Omental fat pad (tissue), 4 donors: Measurements from ENCODE around the gene MYO16. TPM values are rescaled to one million over a fixed set of nuclear protein-coding genes. Genes with fewer than 3 reads are reported as not detected.

Experiments
- ATAC-seq: fragments of 150-250 bp; one replicate; pipeline ENCODE4 v1.9.1; 2016; ENCODE audit warnings: mild to moderate bottlenecking, moderate library complexity; ENCODE audit not compliant: low FRiP score
- DNase-seq: peaks from one replicate; pipeline ENCODE4 v3.0.0-alpha.2; 2019; ENCODE audit warnings: low spot score
- total RNA-seq, 4 donors: library from RNA; depleted of rRNA; stranded (reverse); fragments of >200 nt; gene quantifications; one replicate each; pipeline ENCODE4 v1.1.0, GENCODE V29; 2016
- TF ChIP-seq, protein P1 (sequence below), 3 donors: fragments of 450-650 bp; IDR thresholded peaks; one replicate each; pipeline ENCODE4 v1.5.1; 2016 to 2017; ENCODE audit warnings: antibody characterized with exemption in 3 of 3, mild to moderate bottlenecking in 3 of 3, moderate library complexity in 2 of 3

MYO16 gene
- total RNA-seq, 4 donors from 2014 or later: 0.48 to 1.9 (median 0.93) TPM; not detected in 1

DNA sequence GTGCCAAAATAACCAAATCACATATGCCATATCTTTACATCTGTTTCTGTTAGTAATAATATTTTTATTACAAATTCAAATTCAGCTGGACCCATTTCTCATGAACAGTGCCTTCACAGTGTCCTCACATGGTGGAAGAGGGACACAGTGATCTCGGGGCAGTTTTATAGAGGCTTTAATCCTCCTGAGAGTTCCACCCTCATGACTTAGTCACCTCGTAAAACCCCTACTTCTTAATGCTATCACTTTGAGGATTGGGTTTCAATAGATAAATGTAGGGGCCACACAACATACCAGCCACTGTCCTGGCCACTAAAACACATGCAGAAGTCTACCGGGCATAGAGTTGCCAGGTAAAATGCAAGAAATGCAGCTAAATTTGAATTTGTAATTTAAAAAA is 201.5 kb downstream of the MYO16 start:
- DNase-seq: no peak
- no peak for ATAC-seq
- TF ChIP-seq, protein P1, sequence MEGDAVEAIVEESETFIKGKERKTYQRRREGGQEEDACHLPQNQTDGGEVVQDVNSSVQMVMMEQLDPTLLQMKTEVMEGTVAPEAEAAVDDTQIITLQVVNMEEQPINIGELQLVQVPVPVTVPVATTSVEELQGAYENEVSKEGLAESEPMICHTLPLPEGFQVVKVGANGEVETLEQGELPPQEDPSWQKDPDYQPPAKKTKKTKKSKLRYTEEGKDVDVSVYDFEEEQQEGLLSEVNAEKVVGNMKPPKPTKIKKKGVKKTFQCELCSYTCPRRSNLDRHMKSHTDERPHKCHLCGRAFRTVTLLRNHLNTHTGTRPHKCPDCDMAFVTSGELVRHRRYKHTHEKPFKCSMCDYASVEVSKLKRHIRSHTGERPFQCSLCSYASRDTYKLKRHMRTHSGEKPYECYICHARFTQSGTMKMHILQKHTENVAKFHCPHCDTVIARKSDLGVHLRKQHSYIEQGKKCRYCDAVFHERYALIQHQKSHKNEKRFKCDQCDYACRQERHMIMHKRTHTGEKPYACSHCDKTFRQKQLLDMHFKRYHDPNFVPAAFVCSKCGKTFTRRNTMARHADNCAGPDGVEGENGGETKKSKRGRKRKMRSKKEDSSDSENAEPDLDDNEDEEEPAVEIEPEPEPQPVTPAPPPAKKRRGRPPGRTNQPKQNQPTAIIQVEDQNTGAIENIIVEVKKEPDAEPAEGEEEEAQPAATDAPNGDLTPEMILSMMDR (IDR thresholded peaks at IDR 0.05): no peak

DNA sequence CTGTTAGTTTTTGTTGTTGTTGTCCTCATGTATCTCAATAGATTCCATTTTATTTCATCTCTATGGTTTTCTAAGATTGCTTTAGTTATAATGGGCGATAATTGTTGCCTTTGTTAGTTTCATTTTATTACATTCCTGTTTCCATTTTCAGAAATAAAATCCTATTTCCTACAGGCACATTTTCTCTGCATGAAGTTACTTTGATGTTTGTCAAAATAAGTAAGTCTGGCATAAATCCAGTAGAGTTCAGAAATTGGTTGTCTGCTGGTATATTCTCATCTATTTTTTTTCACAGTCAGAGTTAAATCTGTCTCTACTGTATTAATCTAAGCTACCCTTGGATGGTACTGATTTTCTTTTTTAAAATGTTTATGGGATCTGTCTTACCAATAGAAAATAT is 204.1 kb downstream of the MYO16 start:
- TF ChIP-seq, protein P1 (IDR thresholded peaks at IDR 0.05): no peak
- ATAC-seq (no peak), DNase-seq (no peak)

DNA sequence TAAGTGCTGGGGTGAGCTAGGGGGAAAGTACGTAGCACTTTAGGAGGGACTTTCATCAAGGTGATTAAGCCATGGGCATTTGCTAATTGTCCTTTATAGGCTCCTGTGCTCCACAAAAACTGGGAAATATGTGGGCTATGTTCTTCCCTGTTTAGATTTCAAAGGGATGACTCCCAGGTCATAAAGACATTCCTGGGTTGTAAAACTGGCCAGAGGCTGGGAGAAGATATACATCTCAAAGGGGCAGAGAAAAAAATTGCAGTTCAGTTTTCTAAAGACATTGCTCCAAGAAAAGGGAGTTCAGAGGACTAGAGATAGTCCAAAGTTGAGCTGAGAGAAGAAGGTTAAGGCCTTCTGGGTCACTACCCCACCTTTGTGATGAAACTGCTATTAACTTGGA is 204.8 kb downstream of the MYO16 start:
- no peak for ATAC-seq
- DNase-seq: no peak
- TF ChIP-seq, protein P1 (IDR thresholded peaks at IDR 0.05): no peak

DNA sequence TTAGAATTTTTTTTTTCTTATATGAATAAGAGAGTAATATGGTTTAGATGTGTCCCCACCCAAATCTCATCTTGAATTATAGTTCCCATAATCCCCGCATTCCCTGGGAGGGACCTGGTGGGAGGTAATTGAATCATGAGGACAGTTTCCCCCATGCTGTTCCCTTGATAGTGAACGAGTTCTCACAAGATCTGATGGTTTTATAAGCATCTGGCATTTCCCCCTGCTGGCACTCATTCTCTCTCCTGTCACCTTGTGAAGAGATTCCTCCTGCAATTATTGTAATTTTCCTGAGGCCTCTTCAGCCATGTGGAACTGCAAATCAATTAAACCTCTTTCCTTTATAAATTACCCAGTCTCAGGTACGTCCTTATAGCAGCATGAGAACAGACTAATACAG is 205.7 kb downstream of the MYO16 start:
- TF ChIP-seq, protein P1 (IDR thresholded peaks at IDR 0.05): no peak
- DNase-seq (no peak), ATAC-seq (no peak)

DNA sequence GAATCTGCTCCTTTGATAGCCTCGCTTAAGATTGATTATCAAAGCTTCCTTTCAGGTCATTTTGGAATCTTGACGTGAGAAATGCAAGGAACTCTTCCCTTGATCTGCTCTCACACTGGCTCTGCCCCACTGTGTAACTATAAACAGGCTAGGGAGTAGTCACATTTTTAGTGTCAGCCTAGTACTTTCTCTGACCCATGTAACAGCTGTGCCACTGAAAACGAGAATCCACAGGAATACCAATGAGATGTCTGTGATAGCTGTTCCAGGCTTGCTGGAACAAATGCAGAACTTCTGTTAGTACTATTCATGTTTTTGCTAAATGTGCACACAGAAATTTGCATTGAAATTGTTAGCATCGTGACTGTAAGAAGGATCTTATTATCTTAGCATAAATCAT is 221.3 kb downstream of the MYO16 start:
- no peak for ATAC-seq
- TF ChIP-seq, protein P1 (IDR thresholded peaks at IDR 0.05): no peak
- no peak for DNase-seq

DNA sequence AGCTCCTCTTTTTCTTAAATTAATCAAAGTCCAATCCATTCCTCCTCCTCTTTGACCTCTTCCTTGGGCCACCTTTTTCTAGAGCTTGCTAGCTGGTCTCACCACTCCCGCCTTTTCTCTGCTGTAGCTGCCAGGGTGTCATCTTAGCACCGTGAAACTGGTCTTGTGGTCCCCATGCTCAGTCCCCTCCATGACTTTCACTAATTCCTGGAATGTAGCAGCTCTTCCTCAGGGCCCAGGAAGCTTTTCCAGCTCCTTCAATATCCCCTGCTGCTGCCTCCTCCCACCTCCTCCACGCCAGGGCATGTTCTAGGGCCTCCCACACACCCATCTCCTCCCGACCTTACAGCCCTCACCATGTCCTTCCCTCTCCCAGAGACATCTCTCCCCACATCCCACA is 222.2 kb downstream of the MYO16 start:
- DNase-seq (no peak), ATAC-seq (no peak)
- TF ChIP-seq, protein P1 (IDR thresholded peaks at IDR 0.05): no peak

DNA sequence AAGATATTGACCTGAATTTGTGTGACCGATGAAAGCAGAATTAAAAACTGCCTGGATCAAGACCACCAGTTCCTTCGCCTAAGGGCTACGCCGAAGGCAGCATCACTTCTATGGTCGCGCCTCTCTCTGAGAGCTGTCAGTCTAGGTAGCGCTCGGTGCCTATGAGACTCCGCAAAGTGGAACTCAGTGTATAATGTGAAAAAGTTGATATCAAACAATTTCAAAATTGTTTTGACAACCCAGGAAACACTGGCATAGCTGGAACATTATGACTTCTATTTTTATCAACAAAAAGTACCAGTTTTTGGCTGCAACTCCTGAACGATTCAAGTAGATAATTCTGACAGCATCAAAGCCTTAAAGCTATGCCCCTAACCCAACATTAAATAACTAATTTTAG is 223.6 kb downstream of the MYO16 start:
- DNase-seq (no peak), ATAC-seq (no peak)
- TF ChIP-seq, protein P1 (IDR thresholded peaks at IDR 0.05): no peak
